K562 (cell line): ENCODE data around the gene SLC9B1. TPM values are rescaled to one million over a fixed set of nuclear protein-coding genes. Genes with fewer than 3 reads are reported as not detected.
A peak's percentile ranks its signal among the peaks of the same experiment; 100 is the strongest.

ENCODE experiments used
- ARID4B ChIP-seq: sonication (generic); formaldehyde crosslinking; IDR thresholded peaks from 2 replicates; pipeline ENCODE4 v1.8.0; 2022; ENCODE audit warnings: mild to moderate bottlenecking, missing genetic modification reagents
- FOXK2 ChIP-seq, 2 experiments: fragments of 450-650 bp; IDR thresholded peaks in 1 of 2; conservative IDR thresholded peaks in 1 of 2; 2 replicates each; pipeline ENCODE4 v1.6.1; 2016; ENCODE audit warnings: low read depth in 2 of 2, mild to moderate bottlenecking in 1 of 2
- FOXP1 ChIP-seq: sonication (generic); formaldehyde crosslinking; IDR thresholded peaks from 2 replicates; pipeline ENCODE4 v1.8.0; 2022; ENCODE audit warnings: mild to moderate bottlenecking, missing genetic modification reagents
- HMGN3 ChIP-seq: IDR thresholded peaks from 2 replicates; pipeline ENCODE4 v1.6.1; 2011; ENCODE audit warnings: borderline replicate concordance, low read depth, mild to moderate bottlenecking, mixed read lengths, low read length; ENCODE audit not compliant: insufficient read length; ENCODE audit errors: extremely low read depth
- HNRNPLL ChIP-seq: fragments of 200-400 bp; formaldehyde crosslinking; IDR thresholded peaks from 2 replicates; pipeline ENCODE4 v1.6.1; 2017; ENCODE audit warnings: low read length, low read depth, mild to moderate bottlenecking; ENCODE audit not compliant: poor library complexity, severe bottlenecking
- HSF4 ChIP-seq: fragments of 250-450 bp; sonication (Bioruptor Pico); IDR thresholded peaks from 2 replicates; pipeline ENCODE4 v2.1.2; 2022; ENCODE audit warnings: mild to moderate bottlenecking, moderate library complexity, borderline replicate concordance
- JUND ChIP-seq, 2 experiments: IDR thresholded peaks; 2 replicates in 1 of 2; 3 replicates in 1 of 2; pipeline ENCODE4 v1.6.1; 2011; ENCODE audit warnings: borderline replicate concordance in 2 of 2, low read depth in 2 of 2, low read length in 2 of 2, improper control_type of control experiment in 1 of 2, missing biosample characterization in 1 of 2, missing genetic modification characterization in 1 of 2, missing genetic modification reagents in 1 of 2
- KDM4B ChIP-seq, 2 experiments: fragments of 450-650 bp in 1 of 2; sonication (generic) in 1 of 2; IDR thresholded peaks; 2 replicates each; pipeline ENCODE4 v1.6.1; 2016 to 2017; ENCODE audit warnings: borderline replicate concordance in 2 of 2, antibody characterized with exemption in 1 of 2, low read depth in 1 of 2, mild to moderate bottlenecking in 1 of 2
- LEF1 ChIP-seq: fragments of 450-650 bp; IDR thresholded peaks from 2 replicates; pipeline ENCODE4 v1.6.1; 2016; ENCODE audit warnings: mild to moderate bottlenecking
- PHF21A ChIP-seq: fragments of 450-650 bp; IDR thresholded peaks from 2 replicates; pipeline ENCODE4 v1.6.1; 2017; ENCODE audit warnings: low read depth, borderline replicate concordance
- TAL1 ChIP-seq: fragments of 450-650 bp; IDR thresholded peaks from 2 replicates; pipeline ENCODE4 v1.6.1; 2016; ENCODE audit warnings: mild to moderate bottlenecking
- TARDBP ChIP-seq: fragments of 450-650 bp; IDR thresholded peaks from 2 replicates; pipeline ENCODE4 v1.6.1; 2016
- TOE1 ChIP-seq, 2 experiments: fragments of 450-650 bp in 1 of 2; sonication (generic) in 1 of 2; formaldehyde crosslinking in 1 of 2; IDR thresholded peaks; 2 replicates each; pipeline versions ENCODE4 v1.7.1 to v1.8.0; 2016 to 2022; ENCODE audit warnings: borderline replicate concordance in 2 of 2, mild to moderate bottlenecking in 2 of 2, antibody characterized with exemption in 1 of 2, inconsistent platforms in 1 of 2, low read depth in 1 of 2, missing genetic modification reagents in 1 of 2, moderate library complexity in 1 of 2
- ZBTB2 ChIP-seq: fragments of 450-650 bp; IDR thresholded peaks from 2 replicates; pipeline ENCODE4 v1.6.1; 2016; ENCODE audit warnings: antibody characterized with exemption
- ZFP91 ChIP-seq: sonication (generic); formaldehyde crosslinking; IDR thresholded peaks from 2 replicates; pipeline ENCODE4 v1.8.0; 2022; ENCODE audit warnings: mild to moderate bottlenecking, missing genetic modification reagents
- polyA plus RNA-seq, 8 experiments: library from polyadenylated mRNA; depleted of rRNA in 4 of 8; stranded (reverse) in 5 of 8; unstranded in 3 of 8; fragments of >200 nt; fragmentation: Nextera tagmentation in 2 of 8; fragmentation: Illumina TruSeq in 1 of 8; extraction: Ambion mirVana in 2 of 8; extraction: Trizol in 1 of 8; gene quantifications; 2 replicates each; pipeline versions ENCODE4 v1.2.1 to v1.2.3, GENCODE V29; 2011 to 2014; ENCODE audit warnings: inconsistent platforms in 1 of 8, missing spikeins in 1 of 8
- total RNA-seq, 7 experiments: library from RNA; depleted of rRNA in 6 of 7; stranded (reverse); fragments of >200 nt in 6 of 7; fragmentation: Illumina TruSeq in 2 of 7; extraction: Trizol in 2 of 7; gene quantifications; 2 replicates each; pipeline versions ENCODE4 v1.2.1 to v1.2.3, GENCODE V29; 2011 to 2021; ENCODE audit warnings: low replicate concordance in 1 of 7

The SLC9B1 gene
- total and polyA plus RNA-seq, 9 of the 15 experiments (the other 6 are each of a cell fraction or from before 2014, with no cell fraction given): 0.21 to 1.3 (median 0.51) TPM

DNA sequence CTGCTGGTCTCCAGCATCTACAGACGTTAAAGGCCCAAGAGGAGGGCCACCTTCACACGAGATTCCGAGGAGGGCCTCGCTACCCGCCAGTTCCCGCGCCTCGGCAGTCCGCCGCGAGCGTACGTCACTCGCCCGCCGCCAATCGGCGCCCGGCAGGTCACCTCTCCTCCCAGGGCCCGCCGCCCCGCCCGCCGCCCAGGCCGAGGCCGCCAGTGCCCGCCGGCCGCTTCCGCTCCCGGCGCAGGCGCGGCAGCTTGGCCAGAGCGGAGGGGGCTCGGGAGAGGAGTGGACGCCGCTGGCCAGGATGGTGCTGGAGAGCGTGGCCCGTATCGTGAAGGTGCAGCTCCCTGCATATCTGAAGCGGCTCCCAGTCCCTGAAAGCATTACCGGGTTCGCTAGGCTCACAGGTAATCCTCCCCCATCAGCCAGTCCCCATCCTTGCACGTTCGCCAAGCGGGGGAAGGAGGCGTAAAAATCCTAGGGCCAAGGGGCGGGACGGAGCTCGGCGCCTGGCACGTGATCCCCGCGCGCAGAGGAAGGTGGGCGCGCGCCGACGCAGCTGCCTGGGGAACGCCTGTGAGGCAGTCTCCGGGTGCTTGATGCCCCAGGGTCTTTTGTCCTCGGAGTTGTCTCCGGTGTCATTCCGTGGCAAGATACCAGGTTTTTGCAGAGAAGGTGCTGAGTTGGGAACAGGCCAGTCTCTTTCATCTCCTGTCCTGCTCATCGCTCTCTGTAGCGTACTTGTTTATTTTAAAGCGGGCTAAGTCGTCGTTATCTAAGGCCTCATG lies 150.5 kb downstream of the SLC9B1 start, which contains the start of gene CISD2 (continued):
- TF ChIP-seq KDM4B (IDR thresholded peaks at IDR 0.05; ENCODE audit: borderline replicate concordance in 2 of 2, low read depth in 1 of 2) (0 out of 4 replicates have a peak, but pooled peaks of 1 of the 2 experiments have one; percentile 18), ZBTB2 (peak; percentile 75), TOE1 (IDR thresholded peaks at IDR 0.05; ENCODE audit: borderline replicate concordance) (peak; percentile 92), TOE1 (CRISPR knock-in tag; IDR thresholded peaks at IDR 0.05; ENCODE audit: borderline replicate concordance, low read depth) (no peak), JUND (IDR thresholded peaks at IDR 0.05; ENCODE audit: borderline replicate concordance, low read depth, low read length) (peak; percentile 17), JUND (tag; IDR thresholded peaks at IDR 0.05; ENCODE audit: borderline replicate concordance, low read depth, low read length) (no peak; the same call in 2 of the 3 replicates), LEF1 (peak; percentile 81; the same call in 1 of the 2 replicates), HMGN3 (peak; percentile 77), HNRNPLL (peak; percentile 98), ZFP91 (peak; percentile 61; the same call in 1 of the 2 replicates), FOXK2 (conservative IDR thresholded peaks at IDR 0.05 in 1 of 2, IDR thresholded peaks at IDR 0.05 in 1 of 2; ENCODE audit: low read depth in 2 of 2) (peak; percentile 88), ARID4B (peak; percentile 93), PHF21A (0 out of 2 replicates have a peak, but pooled peaks have one; percentile 3), FOXP1 (CRISPR knock-in tag) (peak; percentile 89), TAL1 (peak; percentile 15; the same call in 1 of the 2 replicates), TARDBP (no peak; the same call in 1 of the 2 replicates), HSF4 (CRISPR knock-in tag) (no peak)
